ENCODE results near the gene MYL10. TPM values are rescaled to one million over a fixed set of nuclear protein-coding genes. Genes with fewer than 3 reads are reported as not detected.

MYL10 gene
- total RNA-seq, 1 donor from 2014 or later = not detected

DNA sequence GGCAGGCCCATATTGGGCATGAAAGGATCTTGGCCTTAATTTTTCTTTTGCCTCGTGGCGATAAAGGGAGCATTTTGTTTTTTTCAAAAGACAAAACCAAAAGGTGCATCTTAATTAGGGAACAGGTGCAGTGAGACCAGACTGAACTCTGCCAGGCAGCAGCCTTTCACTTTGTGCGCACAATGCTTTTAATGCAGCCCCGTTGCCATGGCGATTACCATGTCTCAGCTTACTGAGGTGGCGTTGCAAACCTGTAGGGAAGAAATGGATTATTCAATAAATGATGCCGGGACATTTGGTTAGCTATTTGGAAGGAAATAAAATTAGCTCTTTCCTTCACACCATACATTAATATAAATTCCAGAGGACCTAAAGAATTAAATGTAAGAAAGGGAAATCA, 61.9 kb downstream of the MYL10 start:
- DNase-seq (ENCODE audit: low spot score) = no peak

DNA sequence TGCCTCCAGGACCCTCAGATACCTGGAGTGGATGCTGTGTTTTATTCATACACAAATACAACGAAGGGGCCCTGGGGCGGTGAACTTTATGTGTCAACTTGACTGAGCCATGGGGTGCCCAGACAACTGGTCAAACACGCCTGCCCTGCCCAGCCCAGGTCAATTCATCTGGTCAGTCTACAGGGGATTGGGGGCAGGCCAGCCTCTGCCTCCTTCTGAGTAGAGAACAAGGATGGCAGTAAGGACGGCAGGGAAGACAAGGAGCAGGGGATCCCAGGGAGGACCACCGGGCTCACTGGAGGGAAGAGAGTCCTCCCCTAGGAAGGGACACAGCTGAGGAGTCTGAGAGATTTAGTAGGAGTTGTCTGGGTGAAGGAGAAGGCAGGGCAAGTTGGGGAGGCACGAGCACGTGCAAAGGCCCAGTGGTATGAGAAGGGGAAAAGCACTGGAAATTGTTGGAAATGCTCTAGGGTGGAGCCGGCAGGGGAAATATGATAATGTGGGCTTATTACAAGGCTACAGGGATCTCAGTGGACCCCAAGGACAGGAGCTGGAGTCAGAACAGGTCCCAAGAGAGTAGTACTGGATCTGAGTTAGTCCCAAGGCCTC, 63.4 kb downstream of the MYL10 start:
- DNase-seq (ENCODE audit: low spot score) = no peak

DNA sequence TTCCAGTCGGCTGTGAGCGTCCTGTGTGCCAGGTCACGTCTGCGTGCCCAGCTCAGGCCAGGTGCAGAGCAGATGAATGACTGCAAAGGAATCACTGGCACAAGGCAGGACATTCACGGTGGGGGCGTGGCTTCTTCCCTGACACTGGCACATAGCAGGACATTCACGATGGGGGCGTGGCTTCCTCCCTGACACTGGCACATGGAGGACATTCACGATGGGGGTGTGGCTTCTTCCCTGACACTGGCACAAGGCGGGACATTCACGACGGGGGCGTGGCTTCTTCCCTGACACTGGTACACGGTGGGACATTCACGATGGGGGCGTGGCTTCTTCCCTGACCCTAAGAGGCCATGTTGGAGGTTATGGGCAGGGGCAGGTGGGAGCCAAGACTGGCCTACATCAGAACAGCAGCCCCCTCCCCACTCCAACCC, 64.3 kb downstream of the MYL10 start:
- no peak for DNase-seq (ENCODE audit: low spot score)

DNA sequence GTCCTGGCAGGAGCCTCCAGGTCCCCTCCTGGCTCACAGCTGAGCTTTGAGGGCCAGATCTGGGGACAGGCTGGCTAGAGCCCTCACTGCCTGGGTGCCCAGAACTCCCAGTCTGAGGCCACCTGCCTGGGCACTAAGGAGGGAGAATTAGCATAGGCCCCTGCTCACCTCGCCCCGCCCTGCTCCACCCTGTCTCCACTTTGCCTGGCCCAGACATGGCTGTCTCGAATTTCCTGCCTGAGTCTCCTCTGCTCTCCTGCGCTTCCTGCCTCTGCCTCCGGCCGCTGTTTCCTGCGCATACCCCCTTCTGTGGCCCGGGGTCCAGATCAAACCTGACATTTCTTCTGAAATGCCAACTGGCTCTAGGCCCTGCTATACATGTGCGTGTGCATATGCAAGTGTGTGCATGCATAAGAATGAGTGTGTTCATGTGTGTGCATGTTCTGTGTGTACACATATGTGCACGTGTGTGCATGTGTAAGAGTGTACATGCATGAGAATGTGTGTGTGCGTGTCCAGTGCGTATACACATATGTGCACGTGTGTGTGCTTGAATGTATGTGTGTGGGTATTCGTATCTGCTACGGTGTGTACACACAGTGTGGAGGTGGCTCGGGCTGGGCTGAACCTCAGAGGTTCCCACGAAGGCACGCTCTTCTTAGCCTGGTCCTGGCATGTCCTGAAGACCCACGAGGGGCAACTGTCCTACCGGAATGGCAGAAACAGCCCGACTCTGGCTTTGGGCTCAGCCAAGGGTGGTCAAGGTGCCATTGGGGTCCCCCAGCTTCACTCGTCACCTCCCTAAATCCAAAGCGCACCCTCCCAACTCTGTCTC, 64.9 kb downstream of the MYL10 start:
- no peak for DNase-seq (ENCODE audit: low spot score)

Other genes with a start within 250 kb of the MYL10 start
- gene CUX1, start 188.3 kb upstream of the MYL10 start, total RNA-seq = 129 TPM

Data from mucosa of gallbladder (tissue), 1 donor.